ENCODE data around the gene UBE2L3. TPM values are rescaled to one million over a fixed set of nuclear protein-coding genes. Genes with fewer than 3 reads are reported as not detected.
A peak's percentile ranks its signal among the peaks of the same experiment; 100 is the strongest.

The UBE2L3 gene
- total RNA-seq, 4 donors from 2014 or later, result 42.1 to 69.7 (median 50.1) TPM

- no peak for DNase-seq
- TF ChIP-seq POLR2A (IDR thresholded peaks at IDR 0.05) (no peak), CTCF (IDR thresholded peaks at IDR 0.05) (no peak)
- Histone ChIP-seq H3K27ac (no peak overlapping the region), H3K27me3 (no peaks in the 10 kb centered on the region), H3K9me3 (no peaks in the 10 kb centered on the region), H3K4me3 (no peak overlapping the region), H3K4me1 (peaks cover 0 to 3% (median 0%) of the 10 kb centered on the region in 4 donors), H3K36me3 (peaks cover 0 to 28% (median 0%) of the 10 kb centered on the region in 3 donors)
Measured at GRCh38 chr22:21621025-21621424, 53.5 kb downstream of the UBE2L3 start.

DNA sequence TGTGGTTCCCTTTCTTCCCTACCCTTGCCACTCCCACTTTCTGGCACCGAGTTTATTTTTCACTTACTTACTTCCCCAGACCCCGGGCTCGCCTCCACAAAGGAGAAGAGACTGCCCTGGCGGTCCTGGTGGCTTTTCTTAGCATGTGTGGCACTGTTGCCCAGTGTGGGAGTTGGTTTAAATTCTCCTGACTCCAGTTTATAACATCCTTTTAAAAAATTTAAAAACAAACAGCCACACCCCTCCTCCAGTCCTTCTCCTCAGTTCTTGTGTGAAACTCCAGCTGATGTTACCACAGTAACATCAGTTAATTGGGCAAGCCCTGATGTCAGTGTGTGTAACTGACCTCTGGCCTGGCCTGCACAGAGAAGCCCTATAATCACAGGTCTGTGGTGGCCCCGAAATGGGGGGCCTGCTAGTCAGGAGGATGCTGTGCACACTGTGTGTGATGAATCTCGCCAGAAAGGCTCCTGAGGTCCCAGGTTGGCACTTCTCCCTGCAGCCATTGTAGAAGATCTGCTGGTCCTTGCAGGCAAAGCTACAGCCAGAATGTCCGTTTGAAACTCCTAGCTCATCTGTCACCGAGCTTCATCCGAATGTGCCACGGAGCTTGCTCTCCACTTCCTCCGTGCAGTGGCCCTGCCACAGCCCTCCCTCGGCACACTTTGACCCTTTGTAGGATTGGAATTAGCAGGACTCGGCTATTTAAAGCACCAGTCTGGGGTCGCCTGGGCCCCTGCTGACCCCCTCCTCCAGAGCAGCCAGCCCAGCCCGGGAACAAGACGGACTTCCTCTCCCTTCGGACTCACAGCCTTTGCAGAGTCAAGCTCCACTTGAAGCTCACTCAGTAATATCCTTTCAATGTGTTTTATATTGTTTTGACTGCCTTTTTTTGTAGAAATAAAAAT, 54.8 kb downstream of the UBE2L3 start:
- Histone ChIP-seq H3K9me3 (no peaks in the 10 kb centered on the region), H3K4me3 (no peak overlapping the region), H3K27ac (no peak overlapping the region), H3K4me1 (peaks cover 0 to 3% (median 0%) of the 10 kb centered on the region in 4 donors), H3K27me3 (no peaks in the 10 kb centered on the region), H3K36me3 (peaks cover 0 to 33% (median 0%) of the 10 kb centered on the region in 3 donors)
- TF ChIP-seq POLR2A (IDR thresholded peaks at IDR 0.05), result no peak
- DNase-seq, result no peak

DNA sequence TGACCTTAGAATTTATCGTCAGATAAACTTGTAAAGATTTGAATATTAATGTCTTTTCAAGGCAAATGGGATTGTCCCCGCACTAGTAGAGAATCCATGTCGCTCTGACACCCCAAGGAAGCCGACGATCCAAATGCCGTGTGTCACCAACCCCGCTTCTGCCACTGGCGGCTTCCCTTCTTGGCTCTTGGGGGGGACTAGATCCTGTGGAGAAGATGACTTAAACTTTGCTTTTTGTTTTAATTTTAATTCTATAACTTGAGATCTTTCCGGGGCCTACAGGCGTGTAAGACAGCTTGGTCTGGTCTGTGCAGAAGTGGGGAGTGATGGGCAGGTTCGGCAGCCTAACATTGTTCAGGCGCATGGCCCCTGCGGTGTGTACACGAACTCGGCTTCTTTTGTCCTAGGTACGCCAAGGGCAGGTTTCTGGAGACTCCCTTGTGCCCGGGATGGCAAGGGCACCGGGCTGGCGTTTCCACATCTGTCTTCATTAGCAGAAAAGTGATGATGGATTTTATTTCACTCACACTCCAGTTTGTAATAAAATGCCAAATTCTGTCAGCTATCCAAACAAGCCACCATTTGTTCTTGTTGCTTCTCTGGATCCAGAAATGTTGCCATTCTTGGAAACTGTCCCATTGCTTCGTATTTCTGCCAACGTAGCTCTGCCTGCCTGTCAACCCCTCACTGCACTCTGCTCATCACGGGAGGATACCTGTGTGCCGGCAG, 55.6 kb downstream of the UBE2L3 start:
- peaks cover 0 to 35% (median 0%) of the 10 kb centered on the region in 3 donors for H3K36me3 ChIP-seq
- no peak overlapping the region for H3K4me3 ChIP-seq
- no peaks in the 10 kb centered on the region for H3K9me3 ChIP-seq
- no peak overlapping the region for H3K27ac ChIP-seq
- TF ChIP-seq CTCF (IDR thresholded peaks at IDR 0.05), result no peak
- no peak for TF ChIP-seq POLR2A (IDR thresholded peaks at IDR 0.05)
- H3K4me1 ChIP-seq, result peaks cover 0 to 6% (median 0%) of the 10 kb centered on the region in 4 donors
- no peaks in the 10 kb centered on the region for H3K27me3 ChIP-seq
- no peak for DNase-seq

DNA sequence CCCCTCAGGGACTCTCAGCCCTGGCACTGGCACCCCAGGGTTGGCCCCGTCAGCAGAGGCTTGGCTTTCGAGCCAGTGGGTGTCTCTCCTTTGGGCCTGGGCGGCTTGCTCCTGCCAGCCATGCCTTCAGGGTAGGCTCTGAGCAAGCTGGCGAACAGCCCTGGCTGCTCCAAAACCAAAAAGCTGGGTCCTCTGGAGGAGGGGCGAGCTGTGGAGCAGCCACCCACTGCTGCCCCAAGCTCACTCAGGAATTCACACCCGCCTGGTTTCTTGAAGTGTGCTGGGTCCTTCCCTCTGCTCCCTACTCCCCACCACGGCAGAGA, 56.1 kb downstream of the UBE2L3 start:
- Histone ChIP-seq H3K36me3 (peaks cover 0 to 40% (median 0%) of the 10 kb centered on the region in 3 donors), H3K27me3 (no peaks in the 10 kb centered on the region), H3K4me1 (peaks cover 0 to 11% (median 3%) of the 10 kb centered on the region in 4 donors), H3K9me3 (no peaks in the 10 kb centered on the region), H3K4me3 (no peak overlapping the region), H3K27ac (no peak overlapping the region)
- no peak for DNase-seq
- no peak for TF ChIP-seq POLR2A (IDR thresholded peaks at IDR 0.05)
- TF ChIP-seq CTCF (IDR thresholded peaks at IDR 0.05), result no peak

DNA sequence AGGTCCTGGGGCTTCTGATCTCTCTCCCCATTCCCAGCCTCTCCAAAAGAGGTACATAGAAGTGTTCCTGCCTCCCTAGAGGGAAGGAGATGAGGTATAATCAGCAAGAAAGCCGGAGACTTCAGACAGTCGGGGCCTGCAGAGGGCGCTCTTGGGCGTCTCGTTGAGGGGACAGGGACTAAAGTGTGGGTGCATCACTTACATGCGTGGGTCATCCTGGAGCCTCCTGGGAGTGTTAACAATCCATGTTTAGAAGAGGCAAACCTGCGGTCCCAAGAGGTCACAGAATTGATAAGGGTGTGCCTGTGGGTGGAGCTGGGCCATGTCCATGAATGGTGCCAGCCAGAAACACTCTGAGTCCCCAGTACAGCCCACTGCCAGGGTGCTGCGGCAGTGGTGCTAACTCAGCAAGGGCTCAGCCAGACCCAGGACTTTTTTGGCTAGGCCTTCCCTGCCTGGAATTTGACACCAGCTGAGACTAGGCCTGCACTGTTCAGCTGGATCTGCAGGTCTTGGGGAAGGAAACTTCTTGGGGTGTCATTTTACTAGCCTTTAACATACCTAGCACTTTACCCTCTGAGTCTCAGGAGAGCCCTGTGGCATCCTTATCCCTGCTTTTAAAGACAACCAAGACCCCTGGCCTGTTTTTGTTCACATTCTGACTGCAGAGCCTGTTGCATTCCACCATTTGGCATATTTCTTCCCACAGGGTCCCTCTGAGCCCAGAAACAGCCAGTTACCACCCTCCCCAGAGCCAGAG, 56.8 kb downstream of the UBE2L3 start:
- Histone ChIP-seq H3K4me3 (no peak overlapping the region), H3K27ac (no peak overlapping the region), H3K36me3 (peaks cover 0 to 42% (median 0%) of the 10 kb centered on the region in 3 donors), H3K9me3 (no peaks in the 10 kb centered on the region), H3K27me3 (no peaks in the 10 kb centered on the region), H3K4me1 (peaks cover 0 to 16% (median 8%) of the 10 kb centered on the region in 4 donors)
- TF ChIP-seq CTCF (IDR thresholded peaks at IDR 0.05) (peak in 3 of 6 experiments; percentile 20 to 34 (median 24)), POLR2A (IDR thresholded peaks at IDR 0.05) (no peak)
- DNase-seq, result no peak
